ENCODE data around the gene GAB2.
"Not testable (repeated sequence)": the region's sequence is repeated elsewhere in the genome, so short reads cannot be mapped to it uniquely, and the experiment has no call there.

- not testable (repeated sequence) for TF ChIP-seq CTCF, EP300 (IDR thresholded peaks at IDR 0.05)
Observed at GRCh38 chr11:78271801-78272200, 145.8 kb downstream of the GAB2 start.
